ENCODE measurements around the gene TRIO.

The TRIO gene

GRCh38 chr5:14439087-14439871, 296.1 kb downstream of the TRIO start:
- H3K4me3 ChIP-seq (ENCODE audit: insufficient read length, low read depth) = no peak overlapping the region
- no peak overlapping the region for H3K9ac ChIP-seq (ENCODE audit: insufficient read length, low read depth)
- TF ChIP-seq YY1 (IDR thresholded peaks at IDR 0.05; ENCODE audit: insufficient read depth, insufficient read length) (no peak), ZNF274 (IDR thresholded peaks at IDR 0.05; ENCODE audit: low read depth, low read length) (no peak), SUZ12 (IDR thresholded peaks at IDR 0.05; ENCODE audit: extremely low read depth, insufficient read depth, insufficient read length) (no peak)
- no peaks in the 10 kb centered on the region for H3K4me1 ChIP-seq (ENCODE audit: insufficient read depth, insufficient read length)
- H3K36me3 ChIP-seq (ENCODE audit: insufficient read depth, insufficient read length, low read length) = peaks cover 44% of the 10 kb centered on the region
- H3K9me3 ChIP-seq (ENCODE audit: insufficient read depth, low read length) = no peaks in the 10 kb centered on the region
- DNase-seq (ENCODE audit: low read depth, low spot score) = no peak
- H3K27me3 ChIP-seq (ENCODE audit: insufficient read depth, insufficient read length) = no peaks in the 10 kb centered on the region

GRCh38 chr5:14440223-14440581, 297.1 kb downstream of the TRIO start:
- Histone ChIP-seq H3K4me1 (ENCODE audit: insufficient read depth, insufficient read length) (no peaks in the 10 kb centered on the region), H3K27me3 (ENCODE audit: insufficient read depth, insufficient read length) (no peaks in the 10 kb centered on the region), H3K4me3 (ENCODE audit: insufficient read length, low read depth) (no peak overlapping the region), H3K9ac (ENCODE audit: insufficient read length, low read depth) (no peak overlapping the region), H3K36me3 (ENCODE audit: insufficient read depth, insufficient read length, low read length) (peaks cover 39% of the 10 kb centered on the region), H3K9me3 (ENCODE audit: insufficient read depth, low read length) (no peaks in the 10 kb centered on the region)
- DNase-seq (ENCODE audit: low read depth, low spot score) = no peak
- TF ChIP-seq SUZ12 (IDR thresholded peaks at IDR 0.05; ENCODE audit: extremely low read depth, insufficient read depth, insufficient read length) (no peak), ZNF274 (IDR thresholded peaks at IDR 0.05; ENCODE audit: low read depth, low read length) (no peak), YY1 (IDR thresholded peaks at IDR 0.05; ENCODE audit: insufficient read depth, insufficient read length) (no peak)

- no peaks in the 10 kb centered on the region for H3K9me3 ChIP-seq (ENCODE audit: insufficient read depth, low read length)
- DNase-seq (ENCODE audit: low read depth, low spot score) = no peak
- no peaks in the 10 kb centered on the region for H3K27me3 ChIP-seq (ENCODE audit: insufficient read depth, insufficient read length)
- no peak for TF ChIP-seq ZNF274 (IDR thresholded peaks at IDR 0.05; ENCODE audit: low read depth, low read length)
- no peak overlapping the region for H3K9ac ChIP-seq (ENCODE audit: insufficient read length, low read depth)
- peaks cover 35% of the 10 kb centered on the region for H3K36me3 ChIP-seq (ENCODE audit: insufficient read depth, insufficient read length, low read length)
- H3K4me1 ChIP-seq (ENCODE audit: insufficient read depth, insufficient read length) = no peaks in the 10 kb centered on the region
- no peak overlapping the region for H3K4me3 ChIP-seq (ENCODE audit: insufficient read length, low read depth)
Observed at GRCh38 chr5:14440582-14441431, 297.7 kb downstream of the TRIO start.

- no peaks in the 10 kb centered on the region for H3K27me3 ChIP-seq (ENCODE audit: insufficient read depth, insufficient read length)
- no peak overlapping the region for H3K4me3 ChIP-seq (ENCODE audit: insufficient read length, low read depth)
- H3K9me3 ChIP-seq (ENCODE audit: insufficient read depth, low read length) = no peaks in the 10 kb centered on the region
- peaks cover 32% of the 10 kb centered on the region for H3K36me3 ChIP-seq (ENCODE audit: insufficient read depth, insufficient read length, low read length)
- TF ChIP-seq ZNF274 (IDR thresholded peaks at IDR 0.05; ENCODE audit: low read depth, low read length) (no peak), YY1 (IDR thresholded peaks at IDR 0.05; ENCODE audit: insufficient read depth, insufficient read length) (no peak), SUZ12 (IDR thresholded peaks at IDR 0.05; ENCODE audit: extremely low read depth, insufficient read depth, insufficient read length) (no peak)
- H3K4me1 ChIP-seq (ENCODE audit: insufficient read depth, insufficient read length) = no peaks in the 10 kb centered on the region
- DNase-seq (ENCODE audit: low read depth, low spot score) = no peak
- H3K9ac ChIP-seq (ENCODE audit: insufficient read length, low read depth) = no peak overlapping the region
Observed at GRCh38 chr5:14441641-14442040, 298.5 kb downstream of the TRIO start.

GRCh38 chr5:14442536-14442935, 299.4 kb downstream of the TRIO start:
- no peaks in the 10 kb centered on the region for H3K4me1 ChIP-seq (ENCODE audit: insufficient read depth, insufficient read length)
- no peak overlapping the region for H3K9ac ChIP-seq (ENCODE audit: insufficient read length, low read depth)
- H3K4me3 ChIP-seq (ENCODE audit: insufficient read length, low read depth) = no peak overlapping the region
- no peak for DNase-seq (ENCODE audit: low read depth, low spot score)
- peaks cover 31% of the 10 kb centered on the region for H3K36me3 ChIP-seq (ENCODE audit: insufficient read depth, insufficient read length, low read length)
- H3K27me3 ChIP-seq (ENCODE audit: insufficient read depth, insufficient read length) = no peaks in the 10 kb centered on the region
- H3K9me3 ChIP-seq (ENCODE audit: insufficient read depth, low read length) = no peaks in the 10 kb centered on the region
- TF ChIP-seq ZNF274 (IDR thresholded peaks at IDR 0.05; ENCODE audit: low read depth, low read length) = no peak
- TF ChIP-seq SUZ12 (IDR thresholded peaks at IDR 0.05; ENCODE audit: extremely low read depth, insufficient read depth, insufficient read length) = no peak
- no peak for TF ChIP-seq YY1 (IDR thresholded peaks at IDR 0.05; ENCODE audit: insufficient read depth, insufficient read length)

- Histone ChIP-seq H3K9me3 (ENCODE audit: insufficient read depth, low read length) (no peaks in the 10 kb centered on the region), H3K9ac (ENCODE audit: insufficient read length, low read depth) (no peak overlapping the region), H3K4me1 (ENCODE audit: insufficient read depth, insufficient read length) (peaks cover 5% of the 10 kb centered on the region), H3K4me3 (ENCODE audit: insufficient read length, low read depth) (no peak overlapping the region), H3K36me3 (ENCODE audit: insufficient read depth, insufficient read length, low read length) (peaks cover 24% of the 10 kb centered on the region), H3K27me3 (ENCODE audit: insufficient read depth, insufficient read length) (no peaks in the 10 kb centered on the region)
- TF ChIP-seq ZNF274 (IDR thresholded peaks at IDR 0.05; ENCODE audit: low read depth, low read length) (no peak), YY1 (IDR thresholded peaks at IDR 0.05; ENCODE audit: insufficient read depth, insufficient read length) (no peak), SUZ12 (IDR thresholded peaks at IDR 0.05; ENCODE audit: extremely low read depth, insufficient read depth, insufficient read length) (no peak)
- DNase-seq (ENCODE audit: low read depth, low spot score) = no peak
Observed at GRCh38 chr5:14443671-14444093, 300.5 kb downstream of the TRIO start.

- Histone ChIP-seq H3K9ac (ENCODE audit: insufficient read length, low read depth) (no peak overlapping the region), H3K36me3 (ENCODE audit: insufficient read depth, insufficient read length, low read length) (peaks cover 23% of the 10 kb centered on the region), H3K4me1 (ENCODE audit: insufficient read depth, insufficient read length) (peaks cover 5% of the 10 kb centered on the region), H3K27me3 (ENCODE audit: insufficient read depth, insufficient read length) (no peaks in the 10 kb centered on the region), H3K9me3 (ENCODE audit: insufficient read depth, low read length) (no peaks in the 10 kb centered on the region), H3K4me3 (ENCODE audit: insufficient read length, low read depth) (no peak overlapping the region)
- TF ChIP-seq SUZ12 (IDR thresholded peaks at IDR 0.05; ENCODE audit: extremely low read depth, insufficient read depth, insufficient read length) = no peak
- TF ChIP-seq ZNF274 (IDR thresholded peaks at IDR 0.05; ENCODE audit: low read depth, low read length) = no peak
- no peak for TF ChIP-seq YY1 (IDR thresholded peaks at IDR 0.05; ENCODE audit: insufficient read depth, insufficient read length)
- no peak for DNase-seq (ENCODE audit: low read depth, low spot score)
Observed at GRCh38 chr5:14444161-14444560, 301.0 kb downstream of the TRIO start.
